Ishikawa (cell line): ENCODE data around the gene SNX19.

Experiments
- CEBPB ChIP-seq: IDR thresholded peaks from 2 replicates; pipeline ENCODE4 v1.6.1; 2012
- CREB1 ChIP-seq: IDR thresholded peaks from 2 replicates; pipeline ENCODE4 v1.6.1; 2012; ENCODE audit warnings: low read depth
- EGR1 ChIP-seq: IDR thresholded peaks from 2 replicates; pipeline ENCODE4 v1.6.1; 2012
- EP300 ChIP-seq: IDR thresholded peaks from 2 replicates; pipeline ENCODE4 v1.6.1; 2012; ENCODE audit warnings: borderline replicate concordance
- FOXM1 ChIP-seq: IDR thresholded peaks from 2 replicates; pipeline ENCODE4 v1.6.1; 2012; ENCODE audit warnings: low read depth, borderline replicate concordance
- NFIC ChIP-seq: IDR thresholded peaks from 2 replicates; pipeline ENCODE4 v1.6.1; 2012
- RAD21 ChIP-seq: IDR thresholded peaks from 2 replicates; pipeline ENCODE4 v1.6.1; 2012; ENCODE audit warnings: low read depth
- TAF1 ChIP-seq: IDR thresholded peaks from 2 replicates; pipeline ENCODE4 v1.6.1; 2012; ENCODE audit warnings: low read depth, mild to moderate bottlenecking
- TCF12 ChIP-seq: IDR thresholded peaks from 2 replicates; pipeline ENCODE4 v1.6.1; 2012; ENCODE audit warnings: low read depth
- TEAD4 ChIP-seq: IDR thresholded peaks from 2 replicates; pipeline ENCODE4 v1.6.1; 2012
- YY1 ChIP-seq: IDR thresholded peaks from 2 replicates; pipeline ENCODE4 v1.6.1; 2012; ENCODE audit warnings: low read depth
- ZBTB7A ChIP-seq: IDR thresholded peaks from 2 replicates; pipeline ENCODE4 v1.6.1; 2012; ENCODE audit warnings: low read depth
- TF ChIP-seq, protein P1 (sequence below): IDR thresholded peaks from 2 replicates; pipeline ENCODE4 v1.6.1; 2012; ENCODE audit warnings: low read depth, mild to moderate bottlenecking
- TF ChIP-seq, protein P2 (sequence below): IDR thresholded peaks from 2 replicates; pipeline ENCODE4 v1.6.1; 2012
- TF ChIP-seq, protein P3 (sequence below): IDR thresholded peaks from 2 replicates; pipeline ENCODE4 v1.6.1; 2012

Gene SNX19

DNA sequence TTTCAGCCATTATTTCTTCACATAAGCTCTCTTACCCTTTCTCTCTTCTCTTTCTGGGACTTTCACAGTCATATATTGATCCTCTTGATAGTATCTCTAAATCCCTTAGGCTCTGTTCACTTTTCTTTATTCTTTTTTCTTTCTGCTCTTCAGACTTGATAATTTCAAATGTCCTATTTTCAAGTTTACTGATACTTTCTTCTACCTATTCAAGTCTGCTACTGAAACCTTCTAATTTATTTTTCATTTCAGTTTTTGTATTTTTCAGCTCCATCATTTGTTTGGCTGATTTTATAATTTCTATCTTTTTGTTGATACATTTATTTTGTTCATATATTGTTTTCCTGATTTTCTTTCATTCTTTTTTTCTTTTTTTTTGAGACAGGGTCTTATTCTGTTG lies 79.1 kb downstream of the SNX19 start:
- TF ChIP-seq CREB1 (no peak), CEBPB (no peak), RAD21 (no peak), YY1 (no peak), NFIC (no peak), FOXM1 (no peak), TEAD4 (no peak)
- TF ChIP-seq, protein P1, sequence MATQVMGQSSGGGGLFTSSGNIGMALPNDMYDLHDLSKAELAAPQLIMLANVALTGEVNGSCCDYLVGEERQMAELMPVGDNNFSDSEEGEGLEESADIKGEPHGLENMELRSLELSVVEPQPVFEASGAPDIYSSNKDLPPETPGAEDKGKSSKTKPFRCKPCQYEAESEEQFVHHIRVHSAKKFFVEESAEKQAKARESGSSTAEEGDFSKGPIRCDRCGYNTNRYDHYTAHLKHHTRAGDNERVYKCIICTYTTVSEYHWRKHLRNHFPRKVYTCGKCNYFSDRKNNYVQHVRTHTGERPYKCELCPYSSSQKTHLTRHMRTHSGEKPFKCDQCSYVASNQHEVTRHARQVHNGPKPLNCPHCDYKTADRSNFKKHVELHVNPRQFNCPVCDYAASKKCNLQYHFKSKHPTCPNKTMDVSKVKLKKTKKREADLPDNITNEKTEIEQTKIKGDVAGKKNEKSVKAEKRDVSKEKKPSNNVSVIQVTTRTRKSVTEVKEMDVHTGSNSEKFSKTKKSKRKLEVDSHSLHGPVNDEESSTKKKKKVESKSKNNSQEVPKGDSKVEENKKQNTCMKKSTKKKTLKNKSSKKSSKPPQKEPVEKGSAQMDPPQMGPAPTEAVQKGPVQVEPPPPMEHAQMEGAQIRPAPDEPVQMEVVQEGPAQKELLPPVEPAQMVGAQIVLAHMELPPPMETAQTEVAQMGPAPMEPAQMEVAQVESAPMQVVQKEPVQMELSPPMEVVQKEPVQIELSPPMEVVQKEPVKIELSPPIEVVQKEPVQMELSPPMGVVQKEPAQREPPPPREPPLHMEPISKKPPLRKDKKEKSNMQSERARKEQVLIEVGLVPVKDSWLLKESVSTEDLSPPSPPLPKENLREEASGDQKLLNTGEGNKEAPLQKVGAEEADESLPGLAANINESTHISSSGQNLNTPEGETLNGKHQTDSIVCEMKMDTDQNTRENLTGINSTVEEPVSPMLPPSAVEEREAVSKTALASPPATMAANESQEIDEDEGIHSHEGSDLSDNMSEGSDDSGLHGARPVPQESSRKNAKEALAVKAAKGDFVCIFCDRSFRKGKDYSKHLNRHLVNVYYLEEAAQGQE, result no peak
- TF ChIP-seq, protein P2, sequence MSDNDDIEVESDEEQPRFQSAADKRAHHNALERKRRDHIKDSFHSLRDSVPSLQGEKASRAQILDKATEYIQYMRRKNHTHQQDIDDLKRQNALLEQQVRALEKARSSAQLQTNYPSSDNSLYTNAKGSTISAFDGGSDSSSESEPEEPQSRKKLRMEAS, result no peak

DNA sequence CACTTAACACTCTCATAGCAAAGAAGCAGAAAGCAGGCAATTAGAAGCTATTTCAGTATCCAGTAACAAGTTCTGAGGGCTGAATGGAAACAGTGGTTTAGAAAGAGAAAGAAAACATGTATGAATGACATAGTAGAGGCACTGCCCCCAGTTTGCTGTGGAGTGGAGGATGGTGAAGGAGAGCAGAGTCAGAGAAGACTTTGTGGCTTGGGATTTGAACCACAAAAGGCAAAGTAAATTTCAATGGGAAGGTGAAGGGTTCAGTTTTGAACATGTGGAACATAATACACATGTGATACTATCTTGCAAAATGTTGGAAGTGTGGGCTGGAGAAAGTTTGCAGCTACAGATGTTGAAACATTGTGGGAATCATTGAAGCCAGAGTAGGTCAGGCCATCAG lies 81.4 kb downstream of the SNX19 start:
- no peak for TF ChIP-seq EP300
- TF ChIP-seq TEAD4, result no peak
- TF ChIP-seq, protein P2, result no peak
- no peak for TF ChIP-seq NFIC
- no peak for TF ChIP-seq TAF1
- no peak for TF ChIP-seq CEBPB
- no peak for TF ChIP-seq FOXM1
- TF ChIP-seq CREB1, result no peak
- TF ChIP-seq ZBTB7A, result no peak
- no peak for TF ChIP-seq YY1
- TF ChIP-seq RAD21, result no peak
- TF ChIP-seq, protein P3, sequence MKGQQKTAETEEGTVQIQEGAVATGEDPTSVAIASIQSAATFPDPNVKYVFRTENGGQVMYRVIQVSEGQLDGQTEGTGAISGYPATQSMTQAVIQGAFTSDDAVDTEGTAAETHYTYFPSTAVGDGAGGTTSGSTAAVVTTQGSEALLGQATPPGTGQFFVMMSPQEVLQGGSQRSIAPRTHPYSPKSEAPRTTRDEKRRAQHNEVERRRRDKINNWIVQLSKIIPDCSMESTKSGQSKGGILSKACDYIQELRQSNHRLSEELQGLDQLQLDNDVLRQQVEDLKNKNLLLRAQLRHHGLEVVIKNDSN, result no peak

DNA sequence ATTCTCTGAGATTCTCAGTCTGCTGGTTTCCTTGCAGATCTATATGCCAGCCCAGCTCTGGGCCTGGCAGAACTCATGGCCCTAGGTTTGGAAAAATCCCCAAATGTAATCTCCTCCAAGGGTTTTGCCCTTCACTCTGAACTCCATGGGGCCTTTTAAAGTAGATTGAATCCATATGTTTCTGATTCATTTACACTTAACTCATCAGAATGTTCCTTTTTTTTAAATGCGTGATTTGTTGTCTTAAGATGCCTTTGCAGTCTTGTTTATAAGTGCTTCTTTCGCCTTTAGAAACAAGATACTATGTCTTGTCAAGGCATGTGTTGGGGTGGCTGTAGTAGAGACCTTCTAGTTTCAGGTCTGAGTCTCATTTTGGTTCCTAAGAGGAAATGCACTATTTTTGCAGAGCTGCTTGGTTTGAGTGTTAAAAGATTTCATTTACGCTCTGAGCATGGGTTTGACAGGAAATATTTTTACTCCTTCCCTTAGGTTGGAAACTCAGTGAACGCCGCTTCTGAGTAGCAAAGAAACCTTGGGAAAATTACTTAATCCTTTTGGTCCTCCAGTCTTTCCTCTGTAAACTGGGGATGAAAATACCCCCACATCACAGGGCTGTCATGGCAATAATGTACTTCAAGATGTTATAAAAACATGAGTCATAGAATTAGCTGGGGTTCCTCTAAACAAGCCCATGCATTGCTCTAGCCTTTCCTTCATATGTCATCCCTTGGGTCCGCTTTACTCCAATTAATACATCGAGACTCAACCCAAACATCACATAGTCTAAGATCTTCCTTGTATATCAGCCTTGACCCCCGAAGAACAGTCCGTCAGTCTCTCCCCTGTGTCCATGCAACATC lies 83.5 kb downstream of the SNX19 start:
- TF ChIP-seq EGR1, result no peak

DNA sequence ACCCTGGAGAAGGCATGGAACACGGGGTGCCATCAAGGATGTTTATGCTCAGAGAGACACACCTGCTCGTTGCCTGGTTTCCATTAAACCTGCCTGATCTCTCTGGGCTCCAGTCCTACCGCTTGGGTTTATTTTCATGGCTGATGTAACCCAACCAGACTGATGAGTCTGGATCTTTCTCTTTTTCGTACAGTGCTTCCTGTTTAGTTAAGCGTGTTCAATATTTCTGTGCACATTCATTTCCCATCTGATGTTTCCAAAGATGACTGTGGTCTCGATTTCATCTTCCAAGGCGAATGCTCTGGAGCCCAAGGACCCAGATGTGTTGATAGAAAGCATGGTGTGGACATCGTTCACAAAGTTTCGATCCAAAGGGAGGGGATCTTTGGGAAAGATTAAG lies 84.3 kb downstream of the SNX19 start:
- TF ChIP-seq CEBPB, result no peak
- TF ChIP-seq, protein P3, result no peak
- no peak for TF ChIP-seq EGR1
- TF ChIP-seq RAD21, result no peak

DNA sequence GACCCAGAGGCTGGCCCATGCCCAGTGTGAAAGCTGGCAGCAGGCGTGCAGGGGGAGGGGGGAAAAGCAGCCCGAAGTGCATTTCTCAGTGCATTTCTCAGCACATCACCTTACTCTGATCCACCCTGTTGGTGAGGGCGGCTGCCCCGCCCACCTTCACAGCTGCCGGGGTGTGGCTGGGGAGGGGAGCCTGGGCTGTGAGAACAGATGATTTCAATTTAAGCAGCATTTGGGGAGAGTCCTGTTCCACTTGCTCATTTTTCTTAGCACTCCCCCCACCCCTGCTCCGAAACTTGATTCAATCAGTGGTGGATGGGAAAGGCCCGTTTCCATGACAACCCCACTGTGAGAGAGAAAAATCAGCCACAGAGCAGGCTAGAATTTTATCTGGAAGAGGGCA lies 84.8 kb downstream of the SNX19 start:
- peak; percentile 71 for TF ChIP-seq FOXM1
- TF ChIP-seq EGR1, result peak; percentile 48
- TF ChIP-seq, protein P2, result no peak
- TF ChIP-seq NFIC, result peak; percentile 80
- peak; percentile 89 for TF ChIP-seq TCF12
- peak; percentile 78 for TF ChIP-seq TEAD4
- no peak for TF ChIP-seq ZBTB7A
- TF ChIP-seq YY1, result 0 out of 2 replicates have a peak, but pooled peaks have one; percentile 41
- TF ChIP-seq TAF1, result no peak
- peak; percentile 83 for TF ChIP-seq EP300
- TF ChIP-seq RAD21, result no peak
- TF ChIP-seq, protein P1, result no peak

DNA sequence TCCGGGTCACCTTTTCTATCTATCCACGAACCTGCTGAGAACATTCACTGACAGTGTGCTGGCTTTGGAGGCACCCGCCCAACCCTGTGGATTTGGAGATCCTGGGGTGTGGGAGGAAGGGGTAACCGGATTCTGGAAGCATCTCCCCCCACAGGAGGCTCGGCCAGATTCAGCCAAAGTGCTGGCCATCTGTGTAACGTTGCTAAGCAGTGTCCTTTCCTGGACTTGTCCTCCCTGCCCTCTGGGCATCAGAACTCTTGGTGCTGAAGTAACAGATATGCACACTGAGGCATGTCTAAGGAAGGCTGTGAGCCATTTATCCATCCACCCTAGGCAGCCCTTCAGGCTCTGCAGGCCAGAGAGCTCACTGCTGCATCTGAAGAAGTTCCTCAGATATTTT lies 85.7 kb downstream of the SNX19 start:
- TF ChIP-seq TEAD4, result no peak
- TF ChIP-seq ZBTB7A, result no peak
- TF ChIP-seq RAD21, result no peak
- no peak for TF ChIP-seq TAF1
- TF ChIP-seq FOXM1, result no peak
- TF ChIP-seq, protein P3, result no peak
- no peak for TF ChIP-seq YY1
- TF ChIP-seq EP300, result no peak
